NB4 (cell line): ENCODE data around the gene COPB2.
"Not testable (repeated sequence)": the region's sequence is repeated elsewhere in the genome, so short reads cannot be mapped to it uniquely, and the experiment has no call there.

Experiments used
- DNase-seq: peaks from one replicate; pipeline ENCODE4 v3.0.0; 2010; ENCODE audit warnings: low read depth
- H3K4me3 ChIP-seq: one replicate; pipeline ENCODE4 v1.5.1; 2011; ENCODE audit warnings: mild to moderate bottlenecking, low read depth, low read length, moderate library complexity
- CTCF ChIP-seq: IDR thresholded peaks from one replicate; pipeline ENCODE4 v1.5.1; 2012; ENCODE audit warnings: low read depth, low read length
- MAX ChIP-seq: IDR thresholded peaks from 2 replicates; pipeline ENCODE4 v1.6.1; 2011; ENCODE audit warnings: low read depth, low read length
- MYC ChIP-seq: IDR thresholded peaks from 2 replicates; pipeline ENCODE4 v1.6.1; 2011; ENCODE audit warnings: low read depth, low read length
- POLR2A ChIP-seq: IDR thresholded peaks from 2 replicates; pipeline ENCODE4 v1.6.1; 2011; ENCODE audit warnings: mild to moderate bottlenecking; ENCODE audit not compliant: insufficient read length; ENCODE audit errors: extremely low read depth

Gene COPB2

GRCh38 chr3:139388821-139389551, 461 bp downstream of the COPB2 start:
- no peak for DNase-seq
- no peak for TF ChIP-seq MYC
- TF ChIP-seq POLR2A, result no peak
- no peak for TF ChIP-seq CTCF
- no peak for TF ChIP-seq MAX
- peak overlapping the region; percentile 97 for H3K4me3 ChIP-seq

GRCh38 chr3:139388077-139388476, 1.4 kb downstream of the COPB2 start:
- H3K4me3 ChIP-seq, result peak overlapping the region; percentile 97
- TF ChIP-seq MAX (no peak), POLR2A (no peak), CTCF (no peak), MYC (no peak)
- no peak for DNase-seq

DNA sequence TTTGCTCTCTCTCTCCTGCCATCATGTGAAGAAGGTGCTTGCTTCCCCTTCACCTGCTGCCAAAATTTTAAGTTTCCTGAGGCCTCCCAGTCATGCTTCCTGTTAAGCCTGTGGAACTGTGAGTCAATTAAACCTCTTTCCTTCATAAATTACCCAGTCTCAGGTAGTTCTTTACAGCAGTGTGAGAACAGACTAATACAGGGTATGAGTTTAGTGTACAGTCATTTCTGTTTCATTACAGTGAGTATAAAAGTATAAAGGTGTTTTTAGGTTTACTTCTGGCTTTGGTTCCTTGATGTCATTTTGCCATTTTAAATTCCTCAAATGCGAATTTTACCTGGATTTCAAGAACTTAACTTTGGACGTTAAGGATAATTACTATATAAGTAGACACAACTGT, 7.2 kb downstream of the COPB2 start:
- H3K4me3 ChIP-seq, DNase-seq: not testable (repeated sequence)

DNA sequence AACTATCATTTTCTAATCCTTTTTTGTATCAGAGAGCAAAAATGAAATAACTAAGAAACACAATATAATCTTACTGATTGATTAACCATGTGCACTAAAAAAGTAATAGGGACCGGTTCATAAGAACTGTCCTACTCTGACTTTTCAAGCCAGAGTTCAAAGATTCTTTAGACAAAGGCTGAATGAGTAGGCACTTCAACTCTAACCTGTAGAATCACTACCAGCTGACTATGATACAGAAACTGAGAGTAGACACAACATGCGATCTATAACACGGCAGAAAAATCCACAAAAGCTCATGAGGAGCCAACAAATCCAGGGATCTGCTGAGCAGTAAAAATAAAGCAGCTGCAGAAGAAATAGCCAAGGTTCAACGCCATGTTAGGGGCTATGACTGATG, 8.9 kb downstream of the COPB2 start:
- TF ChIP-seq CTCF (no peak), MAX (no peak), POLR2A (no peak), MYC (no peak)
- DNase-seq, result no peak
- no peak overlapping the region for H3K4me3 ChIP-seq

- no peak for DNase-seq
- TF ChIP-seq MAX, result no peak
- TF ChIP-seq CTCF, result no peak
- no peak for TF ChIP-seq MYC
- TF ChIP-seq POLR2A, result no peak
- H3K4me3 ChIP-seq, result no peak overlapping the region
Measured at GRCh38 chr3:139378587-139379241, 10.7 kb downstream of the COPB2 start.

DNA sequence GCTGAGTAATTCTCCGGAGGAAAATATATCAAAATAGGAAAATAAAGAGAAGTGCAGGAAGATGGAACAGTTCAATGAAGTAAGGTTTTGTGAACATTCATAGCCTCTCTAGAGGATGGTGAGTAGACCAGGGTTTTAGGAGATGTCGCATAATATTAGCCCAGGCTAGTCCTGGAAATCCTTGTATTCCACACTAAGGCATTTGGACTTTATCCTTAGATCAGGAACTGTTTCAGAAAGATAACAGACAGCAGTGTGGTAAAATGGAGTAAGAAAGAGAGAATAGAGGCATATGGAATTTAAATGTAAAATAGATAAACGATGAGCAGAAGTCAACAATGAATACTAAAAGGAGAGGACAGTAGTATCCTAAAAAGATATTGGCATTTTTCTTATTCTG, 12.1 kb downstream of the COPB2 start:
- H3K4me3 ChIP-seq, result no peak overlapping the region
- DNase-seq, result no peak
- TF ChIP-seq CTCF (no peak), POLR2A (no peak), MAX (no peak), MYC (no peak)
